GM12873 (cell line): ENCODE data around the gene NELFB.

ENCODE experiments used
- CTCF ChIP-seq: IDR thresholded peaks from 2 replicates; pipeline ENCODE4 v1.5.1; 2012; ENCODE audit warnings: low read depth, mild to moderate bottlenecking, moderate library complexity, low read length, control low read depth; ENCODE audit not compliant: insufficient read depth; ENCODE audit errors: missing control alignments

NELFB gene

GRCh38 chr9:137293482-137294090, 38.5 kb downstream of the NELFB start:
- no peak for TF ChIP-seq CTCF

- no peak for TF ChIP-seq CTCF
These were observed 39.1 kb downstream of the NELFB start for GRCh38 chr9:137294091-137294680.

GRCh38 chr9:137294681-137295237, 39.6 kb downstream of the NELFB start:
- peak; percentile 38 for TF ChIP-seq CTCF

GRCh38 chr9:137295238-137295811, 40.2 kb downstream of the NELFB start:
- TF ChIP-seq CTCF = peak; percentile 63

- TF ChIP-seq CTCF = no peak
These were observed 40.9 kb downstream of the NELFB start for GRCh38 chr9:137295849-137296669.

GRCh38 chr9:137296670-137297664, 41.8 kb downstream of the NELFB start:
- TF ChIP-seq CTCF = no peak
